Bronchial epithelial cell (primary cell): Measurements from ENCODE around the gene NFAM1. TPM values are rescaled to one million over a fixed set of nuclear protein-coding genes. Genes with fewer than 3 reads are reported as not detected.

ENCODE experiments used
- DNase-seq: peaks from one replicate; pipeline ENCODE4 v3.0.0-alpha.2; 2010; ENCODE audit warnings: low read depth
- FAIRE-seq: peaks from 2 replicates; lab custom pipeline; 2011; peaks lifted over from hg19 to GRCh38; lab: Jason Lieb, UNC
- H3K27me3 ChIP-seq: 2 replicates; pipeline ENCODE4 v1.5.1; 2011; ENCODE audit warnings: low read length; ENCODE audit not compliant: control insufficient read depth, insufficient read depth
- H3K36me3 ChIP-seq: 2 replicates; pipeline ENCODE4 v1.5.1; 2011; ENCODE audit warnings: low read length; ENCODE audit not compliant: control insufficient read depth, insufficient read depth
- H3K4me3 ChIP-seq: 2 replicates; pipeline ENCODE4 v1.5.1; 2011; ENCODE audit warnings: mild to moderate bottlenecking, low read depth, low read length, control low read depth
- total RNA-seq: library from RNA; depleted of rRNA; stranded (reverse); fragments of >200 nt; gene quantifications from 2 replicates; pipeline ENCODE4 v1.2.1, GENCODE V29; 2014
- TF ChIP-seq, protein P1 (sequence below): IDR thresholded peaks from 2 replicates; pipeline ENCODE4 v1.5.1; 2011; ENCODE audit warnings: mild to moderate bottlenecking, moderate library complexity, low read length, control low read depth, inconsistent platforms; ENCODE audit not compliant: insufficient read depth, severe bottlenecking

NFAM1 gene
- total RNA-seq, 1 donor from 2014 or later = not detected

DNA sequence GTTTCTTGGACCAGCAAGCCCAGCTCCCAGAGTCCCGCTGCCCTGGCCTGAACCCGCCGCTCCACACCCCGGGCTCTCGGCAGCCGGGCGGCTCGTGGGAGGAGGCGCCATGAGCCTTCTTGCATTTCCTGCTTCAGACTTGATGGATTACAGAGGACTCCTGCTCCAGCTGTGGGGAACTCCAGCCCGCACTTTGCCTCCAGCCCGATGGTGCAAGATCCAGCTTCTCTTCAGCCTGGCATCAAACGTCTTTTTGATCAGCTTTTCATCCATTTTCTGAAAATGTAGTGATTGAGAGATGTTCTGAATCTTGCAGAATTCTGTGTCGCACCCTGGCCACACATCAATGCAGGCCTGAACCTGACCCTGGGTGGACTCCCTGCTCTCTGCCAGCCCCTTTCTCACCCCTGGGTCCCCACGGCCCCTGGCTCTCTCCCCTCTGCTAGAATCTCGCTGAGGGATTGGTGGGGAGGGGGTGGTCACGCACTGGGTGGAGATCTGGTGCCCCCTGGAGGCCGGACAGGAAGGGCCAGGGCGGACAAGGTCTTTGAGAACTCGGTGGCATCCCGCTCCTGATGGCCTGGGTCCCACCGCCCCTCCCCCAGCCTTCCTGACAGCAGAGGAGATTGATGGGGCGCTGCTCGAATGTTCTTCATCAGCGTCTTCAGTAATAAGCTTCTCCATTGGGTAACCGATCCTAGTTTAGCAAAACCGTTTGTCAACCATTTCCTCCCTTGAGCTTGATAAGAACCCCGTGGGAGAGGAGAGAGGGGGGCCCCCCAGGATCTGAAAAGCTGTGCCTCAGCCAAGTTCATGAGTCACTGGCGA, 12.1 kb upstream of the NFAM1 start:
- no peak overlapping the region for H3K4me3 ChIP-seq
- peak; percentile 80 for DNase-seq
- TF ChIP-seq, protein P1, sequence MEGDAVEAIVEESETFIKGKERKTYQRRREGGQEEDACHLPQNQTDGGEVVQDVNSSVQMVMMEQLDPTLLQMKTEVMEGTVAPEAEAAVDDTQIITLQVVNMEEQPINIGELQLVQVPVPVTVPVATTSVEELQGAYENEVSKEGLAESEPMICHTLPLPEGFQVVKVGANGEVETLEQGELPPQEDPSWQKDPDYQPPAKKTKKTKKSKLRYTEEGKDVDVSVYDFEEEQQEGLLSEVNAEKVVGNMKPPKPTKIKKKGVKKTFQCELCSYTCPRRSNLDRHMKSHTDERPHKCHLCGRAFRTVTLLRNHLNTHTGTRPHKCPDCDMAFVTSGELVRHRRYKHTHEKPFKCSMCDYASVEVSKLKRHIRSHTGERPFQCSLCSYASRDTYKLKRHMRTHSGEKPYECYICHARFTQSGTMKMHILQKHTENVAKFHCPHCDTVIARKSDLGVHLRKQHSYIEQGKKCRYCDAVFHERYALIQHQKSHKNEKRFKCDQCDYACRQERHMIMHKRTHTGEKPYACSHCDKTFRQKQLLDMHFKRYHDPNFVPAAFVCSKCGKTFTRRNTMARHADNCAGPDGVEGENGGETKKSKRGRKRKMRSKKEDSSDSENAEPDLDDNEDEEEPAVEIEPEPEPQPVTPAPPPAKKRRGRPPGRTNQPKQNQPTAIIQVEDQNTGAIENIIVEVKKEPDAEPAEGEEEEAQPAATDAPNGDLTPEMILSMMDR = peak; percentile 43
- no peaks in the 10 kb centered on the region for H3K36me3 ChIP-seq
- peak; percentile 97 for FAIRE-seq
- no peaks in the 10 kb centered on the region for H3K27me3 ChIP-seq

DNA sequence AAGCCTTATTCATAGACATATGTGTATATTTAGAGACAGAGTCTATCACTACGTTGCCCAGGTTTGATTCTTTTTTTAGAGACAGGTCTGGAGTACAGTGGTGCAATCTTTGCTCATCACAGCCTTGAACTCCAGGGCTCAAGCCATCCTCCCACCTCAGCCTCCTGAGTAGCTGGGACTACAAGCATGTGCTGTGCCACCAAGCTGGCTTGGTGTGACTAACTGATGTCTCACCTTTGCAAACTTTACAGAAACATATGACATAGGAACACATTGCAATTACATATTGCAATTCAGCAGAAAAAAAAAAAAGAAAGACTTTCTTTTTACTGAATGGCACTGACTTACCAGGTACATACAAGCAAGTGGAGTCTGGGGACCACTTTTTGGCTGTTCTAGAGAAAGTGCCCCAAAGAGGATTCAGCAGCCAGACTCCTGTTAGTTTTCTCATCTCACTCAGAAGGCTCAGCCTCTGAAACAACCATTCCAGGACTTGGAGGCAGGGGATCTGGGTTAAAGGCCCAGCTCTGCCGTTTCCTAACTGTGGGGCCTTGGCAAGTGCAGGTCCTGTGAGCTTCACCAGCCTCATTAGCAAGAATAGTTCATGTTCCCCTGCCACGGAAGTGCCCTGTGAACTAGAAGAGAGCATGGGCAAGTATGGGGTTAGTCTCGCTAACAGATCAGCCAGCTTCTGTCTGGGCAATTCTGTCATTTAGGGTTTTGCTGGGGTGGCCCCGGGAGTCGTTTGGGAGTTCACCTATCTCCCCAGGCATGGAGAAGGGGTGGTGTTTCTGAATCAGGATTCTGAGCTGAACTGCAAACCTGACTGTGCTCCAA, 11.3 kb upstream of the NFAM1 start:
- H3K27me3 ChIP-seq = no peaks in the 10 kb centered on the region
- TF ChIP-seq, protein P1 = no peak
- no peaks in the 10 kb centered on the region for H3K36me3 ChIP-seq
- FAIRE-seq (no peak), DNase-seq (peak; percentile 48)
- no peak overlapping the region for H3K4me3 ChIP-seq

DNA sequence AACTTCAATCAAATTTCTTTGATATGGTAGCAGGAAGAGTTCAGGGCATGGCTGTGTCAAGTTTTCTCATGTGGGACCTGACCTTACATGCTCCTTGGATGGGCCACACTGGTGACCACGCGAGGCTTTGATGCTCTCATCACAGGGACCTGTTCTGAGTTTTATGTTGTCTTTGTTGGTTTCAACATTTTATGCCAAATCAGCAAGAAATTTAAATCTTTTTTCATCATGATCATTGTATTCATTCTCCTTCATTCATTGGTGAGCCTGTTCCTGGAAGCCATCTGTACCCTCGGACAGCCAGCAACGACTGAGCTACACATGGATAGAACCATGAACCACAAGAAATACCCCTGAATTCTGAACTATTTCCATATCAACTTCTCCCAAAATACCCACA, 10.5 kb upstream of the NFAM1 start:
- Histone ChIP-seq H3K4me3 (no peak overlapping the region), H3K36me3 (no peaks in the 10 kb centered on the region), H3K27me3 (no peaks in the 10 kb centered on the region)
- no peak for FAIRE-seq
- no peak for DNase-seq
- TF ChIP-seq, protein P1 = no peak

DNA sequence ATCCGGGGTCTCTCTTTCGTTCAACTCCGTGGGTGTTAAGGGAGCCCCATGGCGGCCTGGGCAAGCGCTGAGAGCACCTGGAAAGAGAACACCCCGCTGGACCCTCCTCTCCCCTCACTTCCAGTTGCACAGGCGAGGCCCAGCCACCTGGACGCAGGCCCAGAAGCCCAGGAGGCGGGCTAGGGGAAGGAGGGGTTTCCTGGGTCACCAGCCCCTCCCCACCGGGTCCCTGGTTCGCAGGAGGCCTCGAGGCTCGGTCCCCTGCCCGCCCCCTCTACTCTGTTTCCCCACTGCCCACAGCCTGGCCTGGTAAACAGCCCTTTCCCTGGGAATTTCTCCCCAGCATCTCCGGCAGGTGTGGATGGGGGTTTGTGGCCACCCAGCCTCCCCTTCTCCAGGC, 8.5 kb upstream of the NFAM1 start:
- TF ChIP-seq, protein P1 = no peak
- no peak for DNase-seq
- H3K27me3 ChIP-seq = no peaks in the 10 kb centered on the region
- FAIRE-seq = no peak
- H3K36me3 ChIP-seq = no peaks in the 10 kb centered on the region
- no peak overlapping the region for H3K4me3 ChIP-seq

DNA sequence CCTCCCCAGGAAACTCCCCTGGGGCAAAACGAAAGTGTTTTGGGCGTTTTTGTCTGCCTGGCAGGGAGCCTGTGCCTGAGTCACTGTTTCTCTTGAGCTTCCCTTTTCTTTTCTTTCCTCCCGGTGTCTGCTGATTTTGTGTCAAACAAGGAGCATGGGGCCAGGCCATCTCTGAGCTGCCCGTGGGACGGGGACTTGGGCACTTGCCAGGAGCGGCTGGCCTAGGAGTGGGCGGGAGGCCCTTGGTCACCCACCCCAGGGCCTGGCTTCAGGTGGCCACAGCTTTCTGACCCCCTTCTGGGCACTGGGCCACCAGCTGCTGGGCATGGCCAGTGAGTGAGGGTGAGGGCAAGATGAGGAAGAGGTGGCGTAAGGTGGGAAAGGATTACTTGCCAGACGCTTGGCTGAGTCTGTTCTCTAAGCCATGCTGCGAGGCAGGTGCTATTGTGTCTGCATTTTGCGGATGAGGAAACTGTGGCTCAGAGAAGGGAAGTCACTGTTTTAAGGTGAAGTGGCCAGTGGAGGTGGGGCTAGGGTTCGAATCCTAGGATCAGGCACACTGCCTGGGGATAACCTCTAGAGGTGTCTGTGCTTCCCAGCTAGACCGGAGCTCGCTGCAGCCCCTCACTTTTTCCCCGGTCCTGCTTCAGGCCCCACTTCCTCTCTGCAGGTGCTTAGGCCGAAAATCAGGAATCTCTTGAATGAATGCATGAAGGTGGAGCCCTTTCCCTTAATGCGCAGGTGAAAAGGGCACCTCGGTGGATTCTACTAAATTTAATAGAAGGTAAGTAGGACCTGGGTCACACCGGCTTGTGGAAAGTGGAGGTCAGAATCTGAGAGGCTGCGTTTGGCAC, 7.8 kb upstream of the NFAM1 start:
- TF ChIP-seq, protein P1 = no peak
- DNase-seq (no peak), FAIRE-seq (no peak)
- no peaks in the 10 kb centered on the region for H3K27me3 ChIP-seq
- H3K4me3 ChIP-seq = no peak overlapping the region
- H3K36me3 ChIP-seq = no peaks in the 10 kb centered on the region
